H9 (cell line): Measurements from ENCODE around the gene ITGB7. TPM values are rescaled to one million over a fixed set of nuclear protein-coding genes. Genes with fewer than 3 reads are reported as not detected.

Experiments
- DNase-seq: peaks from one replicate; pipeline ENCODE4 v3.0.0-alpha.2; 2017
- H2AFZ ChIP-seq: one replicate; pipeline ENCODE4 v1.6.1; 2013; ENCODE audit warnings: mild to moderate bottlenecking, low read length, control low read depth, moderate library complexity
- H2AK5ac ChIP-seq: 2 replicates; pipeline ENCODE4 v1.6.1; 2013; ENCODE audit warnings: low read length, control low read depth, mixed read lengths; ENCODE audit not compliant: insufficient read length
- H2BK120ac ChIP-seq: one replicate; pipeline ENCODE4 v1.6.1; 2013; ENCODE audit warnings: low read depth, mild to moderate bottlenecking, low read length, control low read depth, inconsistent platforms; ENCODE audit not compliant: poor library complexity, severe bottlenecking
- H2BK12ac ChIP-seq: 2 replicates; pipeline ENCODE4 v1.6.1; 2013; ENCODE audit warnings: low read length, control low read depth, mixed read lengths, low read depth; ENCODE audit not compliant: insufficient read length
- H2BK15ac ChIP-seq: 2 replicates; pipeline ENCODE4 v1.6.1; 2013; ENCODE audit warnings: low read depth, low read length, control low read depth
- H2BK20ac ChIP-seq: one replicate; pipeline ENCODE4 v1.6.1; 2013; ENCODE audit warnings: low read depth, mild to moderate bottlenecking, low read length, control low read depth, inconsistent platforms; ENCODE audit not compliant: poor library complexity, severe bottlenecking
- H2BK5ac ChIP-seq: 2 replicates; pipeline ENCODE4 v1.6.1; 2013; ENCODE audit warnings: low read length, control low read depth, mixed read lengths; ENCODE audit not compliant: insufficient read length
- H3K14ac ChIP-seq: 2 replicates; pipeline ENCODE4 v1.6.1; 2013; ENCODE audit warnings: low read length, control low read depth; ENCODE audit not compliant: insufficient read depth
- H3K18ac ChIP-seq: 2 replicates; pipeline ENCODE4 v1.6.1; 2013; ENCODE audit warnings: low read depth, mild to moderate bottlenecking, mixed read lengths, low read length, control low read depth; ENCODE audit not compliant: insufficient read length
- H3K23ac ChIP-seq: 2 replicates; pipeline ENCODE4 v1.6.1; 2013; ENCODE audit warnings: low read length, control low read depth, mixed read lengths, low read depth; ENCODE audit not compliant: insufficient read length
- H3K23me2 ChIP-seq: 2 replicates; pipeline ENCODE4 v1.6.1; 2013; ENCODE audit warnings: low read depth, mild to moderate bottlenecking, mixed read lengths, low read length, control low read depth; ENCODE audit not compliant: insufficient read length, poor library complexity, severe bottlenecking
- H3K27ac ChIP-seq: 2 replicates; pipeline ENCODE4 v1.5.1; 2013; ENCODE audit warnings: low read length, control low read depth, mixed read lengths, low read depth; ENCODE audit not compliant: insufficient read length
- H3K27me3 ChIP-seq: 2 replicates; pipeline ENCODE4 v1.6.1; 2013; ENCODE audit warnings: low read length, control low read depth, inconsistent platforms; ENCODE audit not compliant: insufficient read depth
- H3K4ac ChIP-seq: 2 replicates; pipeline ENCODE4 v1.6.1; 2013; ENCODE audit warnings: low read depth, mild to moderate bottlenecking, control low read depth, inconsistent platforms, low read length, moderate library complexity
- H3K4me1 ChIP-seq: 2 replicates; pipeline ENCODE4 v1.6.1; 2013; ENCODE audit warnings: low read length, control low read depth, inconsistent platforms; ENCODE audit not compliant: insufficient read depth
- H3K4me2 ChIP-seq: 2 replicates; pipeline ENCODE4 v1.6.1; 2013; ENCODE audit warnings: low read length, control low read depth, mixed read lengths; ENCODE audit not compliant: insufficient read length, insufficient read depth
- H3K56ac ChIP-seq: 2 replicates; pipeline ENCODE4 v1.6.1; 2013; ENCODE audit warnings: low read depth, mild to moderate bottlenecking, mixed read lengths, low read length, control low read depth; ENCODE audit not compliant: insufficient read length
- H3K79me1 ChIP-seq: 2 replicates; pipeline ENCODE4 v1.6.1; 2013; ENCODE audit warnings: low read depth, mild to moderate bottlenecking, moderate library complexity, low read length, control low read depth, inconsistent platforms; ENCODE audit not compliant: insufficient read depth, poor library complexity, severe bottlenecking
- H3K79me2 ChIP-seq: 2 replicates; pipeline ENCODE4 v1.6.1; 2013; ENCODE audit warnings: low read length, control low read depth, inconsistent platforms; ENCODE audit not compliant: insufficient read depth
- H3K9ac ChIP-seq: 2 replicates; pipeline ENCODE4 v1.6.1; 2013; ENCODE audit warnings: low read length, control low read depth, mixed read lengths; ENCODE audit not compliant: insufficient read length; ENCODE audit errors: extremely low read depth
- H3K9me3 ChIP-seq: one replicate; pipeline ENCODE4 v1.6.1; 2013; ENCODE audit warnings: low read depth, low read length, inconsistent platforms; ENCODE audit not compliant: control insufficient read depth
- H3T11ph ChIP-seq: one replicate; pipeline ENCODE4 v1.6.1; 2013; ENCODE audit warnings: mild to moderate bottlenecking, low read length, control low read depth, inconsistent platforms
- H4K20me1 ChIP-seq: one replicate; pipeline ENCODE4 v1.6.1; 2013; ENCODE audit not compliant: control insufficient read depth, insufficient read length, insufficient read depth
- H4K5ac ChIP-seq: 2 replicates; pipeline ENCODE4 v1.6.1; 2013; ENCODE audit warnings: low read depth, mild to moderate bottlenecking, mixed read lengths, low read length, control low read depth; ENCODE audit not compliant: insufficient read length
- H4K8ac ChIP-seq: replicated peaks from 2 replicates; pipeline ENCODE4 v1.6.1; 2013; ENCODE audit warnings: low read length, control low read depth, mixed read lengths, low read depth; ENCODE audit not compliant: insufficient read length
- H4K91ac ChIP-seq: 2 replicates; pipeline ENCODE4 v1.6.1; 2013; ENCODE audit warnings: low read depth, mild to moderate bottlenecking, moderate library complexity, mixed read lengths, low read length, control low read depth; ENCODE audit not compliant: insufficient read length
- H3K27ac Mint-ChIP-seq, 3 experiments: 2 replicates in 2 of 3; 3 replicates in 1 of 3; pipeline ENCODE4 v1.8.0; 2020 to 2021; ENCODE audit warnings: mixed read lengths in 3 of 3, mild to moderate bottlenecking in 1 of 3, moderate library complexity in 1 of 3
- H3K27me3 Mint-ChIP-seq: 2 replicates; pipeline ENCODE4 v1.8.0; 2021; ENCODE audit warnings: low read depth, mild to moderate bottlenecking, moderate library complexity, mixed read lengths
- H3K36me3 Mint-ChIP-seq, 3 experiments: 2 replicates in 2 of 3; 3 replicates in 1 of 3; pipeline ENCODE4 v1.8.0; 2020 to 2021; ENCODE audit warnings: low read depth in 3 of 3, mixed read lengths in 3 of 3; ENCODE audit not compliant: insufficient read depth in 1 of 3
- H3K4me1 Mint-ChIP-seq, 2 experiments: 2 replicates each; pipeline ENCODE4 v1.8.0; 2020; ENCODE audit warnings: mixed read lengths in 2 of 2
- H3K4me3 Mint-ChIP-seq, 2 experiments: 2 replicates in 1 of 2; 3 replicates in 1 of 2; pipeline ENCODE4 v1.8.0; 2020 to 2021; ENCODE audit warnings: mild to moderate bottlenecking in 2 of 2, mixed read lengths in 2 of 2, moderate library complexity in 1 of 2
- H3K9me3 Mint-ChIP-seq, 2 experiments: 2 replicates in 1 of 2; 3 replicates in 1 of 2; pipeline ENCODE4 v1.8.0; 2020; ENCODE audit warnings: mild to moderate bottlenecking in 2 of 2, mixed read lengths in 2 of 2, moderate library complexity in 1 of 2
- CTCF ChIP-seq: fragments of 200-600 bp; sonication (generic); conservative IDR thresholded peaks from 3 replicates; pipeline ENCODE4 v1.8.0; 2021; ENCODE audit warnings: antibody characterized with exemption, mild to moderate bottlenecking
- WGBS: extraction: QIAGEN DNeasy Blood & Tissue Kit; methylation state at CpG from one replicate; pipeline ENCODE4 v1.1.7; 2013; ENCODE audit warnings: missing lambda C conversion rate, low lambda C conversion rate, mixed read lengths; ENCODE audit not compliant: insufficient read length; ENCODE audit errors: extremely low coverage; 5-methylcytosine and 5-hydroxymethylcytosine counted together
- total RNA-seq: library from RNA; stranded (reverse); gene quantifications from 2 replicates; pipeline ENCODE4 v1.2.1, GENCODE V29; 2021

ITGB7 gene
- total RNA-seq, 1 experiment from 2014 or later, result 0.39 TPM

DNA sequence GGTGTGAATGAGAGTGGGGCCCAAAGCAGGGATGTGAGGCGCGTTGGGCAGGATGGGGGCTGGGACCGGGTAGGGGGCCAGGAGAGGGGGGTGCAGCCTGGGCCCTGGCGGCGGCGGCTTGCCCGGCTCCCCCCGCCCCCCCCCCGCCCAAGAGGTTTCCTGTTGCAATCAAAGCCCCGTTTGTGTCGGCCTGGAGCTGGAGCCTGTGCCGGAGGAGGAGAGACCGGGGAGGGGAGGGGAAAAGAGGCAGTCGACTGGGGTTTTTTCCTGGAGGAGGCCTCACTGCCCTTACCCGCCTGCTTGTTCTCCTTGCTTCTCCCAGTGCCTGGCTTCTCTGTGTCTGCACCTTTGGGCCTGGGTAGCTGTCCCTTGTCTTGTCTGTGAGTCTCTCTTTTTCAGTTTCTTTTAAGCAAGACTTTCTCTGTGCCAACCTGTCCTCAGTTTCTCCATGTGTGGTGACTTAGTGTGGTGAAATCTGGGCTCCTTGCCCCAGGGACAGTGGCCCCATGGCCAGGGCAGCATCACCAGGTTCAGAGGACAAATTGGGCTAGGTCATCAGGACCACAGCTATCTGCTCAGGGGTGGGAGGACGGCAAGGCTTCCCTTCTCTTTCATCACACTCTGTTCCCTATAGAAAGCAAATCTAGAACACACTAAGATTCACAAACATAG is 16.5 kb upstream of the ITGB7 start:
- H4K5ac ChIP-seq, result no peak overlapping the region
- no peak overlapping the region for H2BK5ac ChIP-seq
- H3K36me3 Mint-ChIP-seq, result peaks cover 8 to 12% (median 11%) of the 10 kb centered on the region in 3 experiments; a peak in 6 of 7 replicates
- H3K18ac ChIP-seq, result no peak overlapping the region
- H3K4ac ChIP-seq, result no peak overlapping the region
- peak; percentile 56 for DNase-seq
- no peaks in the 10 kb centered on the region for H3K79me1 ChIP-seq
- no peak overlapping the region for H2AFZ ChIP-seq
- H2BK15ac ChIP-seq, result no peak overlapping the region
- H3K27ac Mint-ChIP-seq, result peak overlapping the region in 2 of 3 experiments; percentile 75 to 90; a peak in 4 of 7 replicates
- no peak overlapping the region for H3K14ac ChIP-seq
- no CpG with 5 or more reads among the region's 16 CpGs for WGBS
- H3K9me3 Mint-ChIP-seq, result no peaks in the 10 kb centered on the region
- H3K56ac ChIP-seq, result no peak overlapping the region
- H2AK5ac ChIP-seq, result no peak overlapping the region
- peaks cover 25% of the 10 kb centered on the region; the same call in 1 of the 2 replicates for H3K4me1 ChIP-seq
- no peak overlapping the region for H2BK120ac ChIP-seq
- H3K27me3 ChIP-seq, result peaks cover 3% of the 10 kb centered on the region; the same call in 1 of the 2 replicates
- H2BK12ac ChIP-seq, result no peak overlapping the region
- peak overlapping the region; percentile 9 for H3K4me2 ChIP-seq
- no peak overlapping the region for H3T11ph ChIP-seq
- no peak overlapping the region for H4K91ac ChIP-seq
- H4K8ac ChIP-seq, result no peak overlapping the region
- no peak overlapping the region for H3K27ac ChIP-seq
- no peaks in the 10 kb centered on the region for H3K9me3 ChIP-seq
- H3K4me1 Mint-ChIP-seq, result peaks cover 66% of the 10 kb centered on the region in 2 experiments
- peaks cover 4% of the 10 kb centered on the region; the same call in 1 of the 2 replicates for H3K79me2 ChIP-seq
- TF ChIP-seq CTCF, result no peak
- no peak overlapping the region for H3K9ac ChIP-seq
- H3K27me3 Mint-ChIP-seq, result peaks cover 10% of the 10 kb centered on the region
- H4K20me1 ChIP-seq, result no peaks in the 10 kb centered on the region
- H2BK20ac ChIP-seq, result no peak overlapping the region
- peaks cover 22% of the 10 kb centered on the region for H3K23me2 ChIP-seq
- no peak overlapping the region for H3K23ac ChIP-seq
- peak overlapping the region; percentile 27 to 74 for H3K4me3 Mint-ChIP-seq
